GM18909 (cell line): Measurements from ENCODE around the gene GLT1D1.

ENCODE experiments used
- ATAC-seq: cut with Tn5 transposase; IDR thresholded peaks from one replicate; pipeline ENCODE4 v1.9.1; 2021; ENCODE audit warnings: mild to moderate bottlenecking; ENCODE audit not compliant: unreplicated experiment, poor library complexity

Gene GLT1D1

GRCh38 chr12:128951448-128951847 lies 98.2 kb downstream of the GLT1D1 start:
- ATAC-seq = no peak

- no peak for ATAC-seq
These were observed 103.5 kb downstream of the GLT1D1 start for GRCh38 chr12:128956755-128957154.

GRCh38 chr12:128959901-128960300 lies 106.6 kb downstream of the GLT1D1 start:
- no peak for ATAC-seq

GRCh38 chr12:128961308-128961902 lies 108.1 kb downstream of the GLT1D1 start:
- no peak for ATAC-seq

GRCh38 chr12:128961957-128962356 lies 108.7 kb downstream of the GLT1D1 start:
- no peak for ATAC-seq

GRCh38 chr12:128966203-128966810 lies 113.0 kb downstream of the GLT1D1 start:
- ATAC-seq = no peak

GRCh38 chr12:128968668-128969067 lies 115.4 kb downstream of the GLT1D1 start:
- no peak for ATAC-seq

GRCh38 chr12:128969480-128970055 lies 116.3 kb downstream of the GLT1D1 start:
- peak; percentile 76 for ATAC-seq

- no peak for ATAC-seq
These were observed 116.8 kb downstream of the GLT1D1 start for GRCh38 chr12:128970110-128970509.

GRCh38 chr12:128970941-128971340 lies 117.7 kb downstream of the GLT1D1 start:
- ATAC-seq = no peak

GRCh38 chr12:128971802-128972201 lies 118.5 kb downstream of the GLT1D1 start:
- no peak for ATAC-seq

GRCh38 chr12:128973883-128974681 lies 120.8 kb downstream of the GLT1D1 start:
- no peak for ATAC-seq

GRCh38 chr12:128974881-128975280 lies 121.6 kb downstream of the GLT1D1 start:
- no peak for ATAC-seq

- no peak for ATAC-seq
These were observed 123.0 kb downstream of the GLT1D1 start for GRCh38 chr12:128976120-128976738.

GRCh38 chr12:128977441-128977840 lies 124.2 kb downstream of the GLT1D1 start:
- no peak for ATAC-seq

- ATAC-seq = no peak
These were observed 124.8 kb downstream of the GLT1D1 start for GRCh38 chr12:128978067-128978466.

GRCh38 chr12:128980623-128981022 lies 127.3 kb downstream of the GLT1D1 start:
- no peak for ATAC-seq

GRCh38 chr12:128981971-128982533 lies 128.8 kb downstream of the GLT1D1 start:
- no peak for ATAC-seq

GRCh38 chr12:128982933-128983332 lies 129.7 kb downstream of the GLT1D1 start:
- no peak for ATAC-seq

GRCh38 chr12:128983371-128983770 lies 130.1 kb downstream of the GLT1D1 start:
- ATAC-seq = no peak
